NT2/D1 (cell line): Measurements from ENCODE around the gene MZF1.

Source experiments
- SUZ12 ChIP-seq: IDR thresholded peaks from 2 replicates; pipeline ENCODE4 v1.6.1; 2011; ENCODE audit not compliant: insufficient read length, insufficient read depth; ENCODE audit errors: extremely low read depth
- ZNF274 ChIP-seq: IDR thresholded peaks from 2 replicates; pipeline ENCODE4 v1.6.1; 2011; ENCODE audit warnings: mild to moderate bottlenecking, low read depth, low read length

GRCh38 chr19:58554494-58555368, 18.4 kb downstream of the MZF1 start, which contains the start of gene CHMP2A:
- TF ChIP-seq SUZ12 (no peak), ZNF274 (no peak)
